Measurements from ENCODE around the gene MAP2K4.

DNA sequence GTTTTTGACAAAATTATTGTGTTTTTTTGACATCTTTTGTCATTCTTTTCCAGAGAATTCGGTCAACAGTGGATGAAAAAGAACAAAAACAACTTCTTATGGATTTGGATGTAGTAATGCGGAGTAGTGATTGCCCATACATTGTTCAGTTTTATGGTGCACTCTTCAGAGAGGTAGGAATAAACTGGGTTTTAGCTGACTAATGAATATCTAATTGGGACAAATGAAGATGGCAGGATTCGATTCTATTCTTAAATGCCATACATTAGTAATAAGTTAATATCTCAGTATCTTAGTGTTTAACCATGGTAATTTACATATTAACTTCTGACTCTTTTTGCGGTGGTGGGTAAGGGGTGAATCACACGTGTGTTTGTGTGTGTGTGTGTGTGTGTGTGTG lies 74.8 kb downstream of the MAP2K4 start:
- TF ChIP-seq EZH2 (IDR thresholded peaks at IDR 0.05; ENCODE audit: insufficient read depth, poor library complexity, severe bottlenecking) (no peak), EZH2phosphoT487 (IDR thresholded peaks at IDR 0.05; ENCODE audit: insufficient read depth, low read depth) (no peak)
